AG04449 (cell line): ENCODE measurements around the gene NRXN2.

Experiments used
- CTCF ChIA-PET: fragments of 350-600 bp; formaldehyde crosslinking; extraction: SDS; loops from one replicate; lab custom pipeline; 2021; ENCODE audit warnings: antibody characterized with exemption; lab: Yijun Ruan, JAX
- POLR2A ChIA-PET: fragments of 400-600, 350-600 bp; formaldehyde crosslinking; extraction: SDS; loops from one replicate; lab custom pipeline; 2020; ENCODE audit warnings: antibody characterized with exemption, inconsistent platforms; lab: Yijun Ruan, JAX
- DNase-seq: peaks from one replicate; pipeline ENCODE4 v3.0.0-alpha.2; 2010; ENCODE audit warnings: low read depth, low spot score
- H3K4me3 ChIP-seq: 2 replicates; pipeline ENCODE4 v1.5.1; 2011; ENCODE audit warnings: low read depth, mild to moderate bottlenecking, control low read depth, low read length
- CTCF ChIP-seq: IDR thresholded peaks from one replicate; pipeline ENCODE4 v1.5.1; 2011; ENCODE audit warnings: mild to moderate bottlenecking, moderate library complexity, low read length, control low read depth, inconsistent platforms; ENCODE audit not compliant: insufficient read depth; ENCODE audit errors: missing control alignments

The NRXN2 gene

DNA sequence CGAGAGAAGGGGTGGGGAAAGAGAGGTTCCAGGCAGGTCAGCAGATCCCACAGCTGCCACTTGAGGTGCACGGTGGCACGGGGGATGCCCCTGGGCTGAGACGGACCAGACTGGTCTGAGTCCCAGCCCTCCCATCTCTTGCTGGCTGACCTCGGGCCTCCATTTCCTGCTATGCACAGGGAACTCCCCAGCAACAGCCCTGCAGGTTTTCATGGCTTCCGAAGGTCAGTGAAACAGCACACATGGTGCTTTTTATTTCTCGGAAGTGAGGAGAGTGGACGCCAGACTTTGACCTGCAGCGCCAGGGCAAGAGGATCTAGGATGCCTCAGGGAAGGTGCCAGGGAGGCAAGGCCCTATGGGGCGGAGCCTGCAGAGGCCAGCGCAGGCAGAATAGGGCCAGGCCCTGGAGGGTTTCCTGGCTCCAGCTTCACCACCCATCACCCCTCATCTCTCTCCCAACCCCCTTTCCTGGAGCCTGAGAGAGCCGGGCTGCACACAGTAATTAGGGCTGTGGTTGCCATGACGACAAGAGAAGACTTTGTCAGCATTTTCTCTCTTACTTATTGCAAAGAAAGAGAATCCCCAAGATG, 102.5 kb downstream of the NRXN2 start:
- TF ChIP-seq CTCF, result no peak
- DNase-seq, result no peak
- ChIA-PET POLR2A (no interaction called here), CTCF (no interaction called here)
- H3K4me3 ChIP-seq, result no peak overlapping the region

DNA sequence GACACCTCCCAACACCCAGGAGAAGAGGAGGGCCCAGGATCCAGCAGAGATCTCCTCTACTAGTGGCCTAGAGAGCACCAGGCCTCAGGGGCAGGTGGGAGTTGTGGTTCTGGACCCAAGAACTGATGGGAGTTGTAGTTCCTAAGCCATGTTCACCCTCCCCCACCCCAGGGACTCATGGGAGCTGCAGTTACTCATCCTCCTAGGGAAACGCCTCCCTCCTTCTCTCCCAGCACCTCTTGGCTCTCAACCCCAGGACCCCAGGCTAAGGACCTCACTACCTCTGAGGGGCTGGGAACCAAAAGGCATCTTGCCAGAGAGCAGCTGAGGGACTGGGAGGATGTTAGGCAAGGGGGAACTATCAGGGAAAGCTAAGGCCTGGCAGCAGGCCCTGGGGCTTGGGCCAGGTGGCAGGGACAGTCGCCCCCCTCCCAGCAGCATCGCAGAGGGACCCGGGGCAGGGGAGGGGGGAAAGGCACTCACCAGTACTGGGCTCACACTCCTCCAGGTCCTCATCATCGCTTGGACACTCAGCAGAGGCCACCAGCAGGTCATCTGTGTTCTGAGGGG, 103.1 kb downstream of the NRXN2 start:
- TF ChIP-seq CTCF, result no peak
- ChIA-PET CTCF (no interaction called here), POLR2A (no interaction called here)
- no peak overlapping the region for H3K4me3 ChIP-seq
- no peak for DNase-seq

- ChIA-PET POLR2A (no interaction called here), CTCF (interaction anchor here (1.1 kb wide), 1 partner anchor 33 kb away, joined by 3 read pairs; no protein-coding TSS in a partner anchor)
- no peak for DNase-seq
- no peak overlapping the region for H3K4me3 ChIP-seq
- no peak for TF ChIP-seq CTCF
These were observed 103.8 kb downstream of the NRXN2 start for GRCh38 chr11:64619196-64619595.

DNA sequence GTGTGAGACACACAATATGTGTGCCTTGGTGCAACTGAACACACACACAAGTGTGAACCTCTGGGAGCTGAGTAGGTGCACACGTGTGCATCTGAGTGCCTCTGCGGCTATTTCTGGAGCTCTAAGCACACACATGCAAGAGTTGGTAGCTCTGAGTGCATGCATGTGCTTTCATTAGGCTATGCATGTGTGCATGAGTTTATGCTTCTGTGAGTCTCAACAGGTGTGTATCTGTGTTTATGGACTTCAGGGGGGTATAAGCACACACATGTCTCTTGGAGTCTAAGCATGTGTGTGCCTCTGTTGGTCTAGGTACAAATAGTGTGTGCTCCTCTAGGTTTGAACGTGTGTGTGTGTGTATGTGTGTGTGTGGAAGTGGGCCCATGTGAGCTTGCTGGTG, 106.2 kb downstream of the NRXN2 start:
- no peak for DNase-seq
- POLR2A ChIA-PET, result no interaction called here
- CTCF ChIA-PET, result no interaction called here
- no peak for TF ChIP-seq CTCF
- no peak overlapping the region for H3K4me3 ChIP-seq

DNA sequence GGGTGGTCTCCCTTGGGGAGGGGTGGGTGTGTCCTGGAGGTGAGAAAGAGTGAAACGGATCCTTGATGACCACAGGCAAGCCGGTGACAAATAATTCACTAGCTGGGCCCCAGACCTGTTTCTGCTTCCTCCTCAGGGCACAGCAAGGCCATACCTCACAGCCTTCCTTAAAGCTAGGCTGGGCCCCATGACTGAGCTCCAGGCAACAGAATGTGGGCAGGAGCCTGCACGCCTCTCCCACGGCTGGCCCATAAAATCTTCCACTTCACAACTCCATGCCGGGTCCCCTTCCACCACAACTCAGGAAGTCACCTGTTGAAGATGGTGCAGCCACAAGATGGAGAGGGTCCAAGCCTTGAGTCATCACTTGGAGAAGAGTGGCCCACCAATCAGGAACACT, 108.1 kb downstream of the NRXN2 start:
- no peak overlapping the region for H3K4me3 ChIP-seq

GRCh38 chr11:64613648-64614047, 109.3 kb downstream of the NRXN2 start:
- H3K4me3 ChIP-seq, result no peak overlapping the region
- CTCF ChIA-PET, result no interaction called here
- DNase-seq, result no peak
- POLR2A ChIA-PET, result no interaction called here
- TF ChIP-seq CTCF, result no peak

More for the DNA sequence above, 108.1 kb downstream of the NRXN2 start:
- no peak for TF ChIP-seq CTCF
- ChIA-PET CTCF (no interaction called here), POLR2A (no interaction called here)
- no peak for DNase-seq
